ENCODE data around the gene FGL2. TPM values are rescaled to one million over a fixed set of nuclear protein-coding genes. Genes with fewer than 3 reads are reported as not detected.
"Not testable (repeated sequence)": the region's sequence is repeated elsewhere in the genome, so short reads cannot be mapped to it uniquely, and the experiment has no call there.

FGL2 gene
- total and polyA plus RNA-seq, 2 of the 4 experiments (the other 2 are of a cell fraction), result 0.32 to 1.3 TPM

DNA sequence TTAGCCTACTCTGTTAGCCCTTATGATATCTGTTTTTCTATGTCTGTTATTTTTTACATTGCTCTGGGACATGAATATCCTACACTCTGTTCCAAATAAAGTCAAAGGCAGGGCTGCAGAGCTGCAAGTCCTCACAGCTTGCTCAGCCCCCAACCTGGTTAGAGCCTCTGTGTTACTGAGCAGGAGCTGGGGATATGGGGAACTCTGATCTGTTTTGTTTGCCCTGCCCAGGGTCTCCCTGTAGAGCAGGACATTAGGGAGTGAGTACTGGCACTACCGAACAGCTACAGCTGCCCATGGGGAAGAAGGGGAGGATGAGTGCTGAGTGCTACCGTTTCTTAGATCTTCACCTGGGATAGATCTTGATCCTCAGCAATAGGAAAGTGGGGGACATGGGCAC, 32.8 kb upstream of the FGL2 start:
- Histone ChIP-seq H3K36me3 (ENCODE audit: control insufficient read depth, insufficient read depth, low read length) (no peaks in the 10 kb centered on the region; the same call in 1 of the 2 replicates), H2BK15ac (ENCODE audit: low read depth, low read length) (no peak overlapping the region; the same call in 2 of the 3 replicates), H3K4me1 (ENCODE audit: control insufficient read depth, insufficient read depth, low read length) (peaks cover 3% of the 10 kb centered on the region), H3K27me3 (ENCODE audit: control insufficient read depth, insufficient read depth, low read length) (no peaks in the 10 kb centered on the region), H3K9me3 (ENCODE audit: control insufficient read depth, insufficient read depth, low read length) (no peaks in the 10 kb centered on the region), H3K56ac (ENCODE audit: extremely low read depth, insufficient read depth, low read length) (no peak overlapping the region), H2AK9ac (replicated peaks; ENCODE audit: low read depth, low read length, poor library complexity) (no peak overlapping the region), H4K5ac (ENCODE audit: low read depth, low read length) (no peak overlapping the region), H3K14ac (replicated peaks; ENCODE audit: low read depth, low read length) (no peak overlapping the region), H3K4me3 (ENCODE audit: insufficient read depth, low read depth, low read length) (no peak overlapping the region), H2BK5ac (ENCODE audit: low read depth, low read length, poor library complexity, severe bottlenecking) (no peak overlapping the region), H3K9me1 (ENCODE audit: insufficient read depth, low read length) (peaks cover 4% of the 10 kb centered on the region; the same call in 1 of the 2 replicates), H4K91ac (ENCODE audit: insufficient read depth, low read depth, low read length) (peak overlapping the region; percentile 48; the same call in 1 of the 2 replicates), H3K9ac (ENCODE audit: low read depth, low read length) (no peak overlapping the region), H3K23ac (ENCODE audit: low read depth, low read length) (no peak overlapping the region), H2BK120ac (ENCODE audit: low read depth, low read length) (peak overlapping the region; percentile 41; the same call in 1 of the 2 replicates), H4K20me1 (ENCODE audit: insufficient read depth, low read length) (no peaks in the 10 kb centered on the region), H3K18ac (ENCODE audit: low read depth, low read length) (no peak overlapping the region), H4K8ac (ENCODE audit: low read depth in 2 of 2, low read length in 2 of 2) (no peak overlapping the region), H3K4me2 (ENCODE audit: low read depth, low read length) (no peak overlapping the region), H3K4ac (ENCODE audit: low read depth, low read length) (no peak overlapping the region), H3K27ac (ENCODE audit: insufficient read depth, low read length) (no peak overlapping the region), H2AFZ (replicated peaks; ENCODE audit: low read length, poor library complexity) (no peak overlapping the region), H3K79me1 (ENCODE audit: low read depth in 1 of 2, low read length in 2 of 2) (no peaks in the 10 kb centered on the region), H2AK5ac (ENCODE audit: low read depth, low read length) (peak overlapping the region; percentile 39; the same call in 1 of the 2 replicates), H2BK20ac (ENCODE audit: low read depth, low read length) (peak overlapping the region; percentile 47; the same call in 1 of the 2 replicates)
- dilution Hi-C loops (cut with HindIII; ENCODE audit: low sequenced_read_pairs, unreplicated experiment), result no loop called here
- no peak for DNase-seq
- intact Hi-C loops (cut with micrococcal nuclease), result no loop called here
- in situ Hi-C loops (cut with MboI; ENCODE audit: low sequenced_read_pairs), result no loop called here
- ATAC-seq (ENCODE audit: low read depth), result no peak
- POLR2A ChIA-PET (ENCODE audit: unreplicated experiment), result interaction anchor here (0.6 kb wide), 1 partner anchor 28 kb away, joined by 4 read pairs; no protein-coding TSS in a partner anchor
- no CpG with 5 or more reads among the region's 2 CpGs for WGBS, 2 experiments (ENCODE audit: extremely low coverage in 2 of 2, insufficient read length in 1 of 2)
- no peak for TF ChIP-seq SMC3 (IDR thresholded peaks at IDR 0.05; ENCODE audit: low read depth, low read length)
- TF ChIP-seq CEBPB (IDR thresholded peaks at IDR 0.05; ENCODE audit: low read depth, low read length), result no peak
- TF ChIP-seq CHD1 (IDR thresholded peaks at IDR 0.05; ENCODE audit: low read depth, low read length), result no peak
- TF ChIP-seq MAZ (IDR thresholded peaks at IDR 0.05; ENCODE audit: borderline replicate concordance, low read depth, low read length), result no peak
- TF ChIP-seq, protein P1, sequence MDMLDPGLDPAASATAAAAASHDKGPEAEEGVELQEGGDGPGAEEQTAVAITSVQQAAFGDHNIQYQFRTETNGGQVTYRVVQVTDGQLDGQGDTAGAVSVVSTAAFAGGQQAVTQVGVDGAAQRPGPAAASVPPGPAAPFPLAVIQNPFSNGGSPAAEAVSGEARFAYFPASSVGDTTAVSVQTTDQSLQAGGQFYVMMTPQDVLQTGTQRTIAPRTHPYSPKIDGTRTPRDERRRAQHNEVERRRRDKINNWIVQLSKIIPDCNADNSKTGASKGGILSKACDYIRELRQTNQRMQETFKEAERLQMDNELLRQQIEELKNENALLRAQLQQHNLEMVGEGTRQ (IDR thresholded peaks at IDR 0.05; ENCODE audit: low read depth, low read length), result no peak
- CTCF ChIA-PET, result no interaction called here
- no TSS peak for BruUV-seq (replicated peaks)

DNA sequence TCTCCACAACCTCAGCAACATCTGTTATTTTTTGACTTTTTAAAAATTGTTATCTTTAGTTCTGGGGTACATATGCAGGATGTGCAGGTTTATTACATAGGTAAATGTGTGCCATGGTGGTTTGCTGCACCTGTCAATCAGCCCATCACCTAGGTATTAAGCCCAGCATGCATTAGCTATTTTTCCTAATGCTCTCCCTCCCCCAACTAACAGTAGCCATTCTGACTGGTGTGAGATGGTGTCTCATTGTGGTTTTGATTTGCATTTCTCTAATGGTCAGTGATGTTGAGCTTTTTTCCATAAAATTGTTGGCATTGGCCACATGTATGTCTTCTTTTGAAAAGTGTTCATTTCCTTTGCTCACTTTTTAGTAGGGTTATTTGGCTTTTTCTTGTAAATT, 29.2 kb upstream of the FGL2 start:
- dilution Hi-C loops (cut with HindIII; ENCODE audit: low sequenced_read_pairs, unreplicated experiment); H3K27ac ChIP-seq (ENCODE audit: insufficient read depth, low read length); H3K23ac ChIP-seq (ENCODE audit: low read depth, low read length); H3K36me3 ChIP-seq (ENCODE audit: control insufficient read depth, insufficient read depth, low read length); H3K79me1 ChIP-seq (ENCODE audit: low read depth in 1 of 2, low read length in 2 of 2); intact Hi-C loops (cut with micrococcal nuclease); H4K20me1 ChIP-seq (ENCODE audit: insufficient read depth, low read length); H3K4me3 ChIP-seq (ENCODE audit: insufficient read depth, low read depth, low read length); H3K9ac ChIP-seq (ENCODE audit: low read depth, low read length); H4K91ac ChIP-seq (ENCODE audit: insufficient read depth, low read depth, low read length); H3K9me3 ChIP-seq (ENCODE audit: control insufficient read depth, insufficient read depth, low read length); ATAC-seq (ENCODE audit: low read depth); H2AFZ ChIP-seq (replicated peaks; ENCODE audit: low read length, poor library complexity); H3K14ac ChIP-seq (replicated peaks; ENCODE audit: low read depth, low read length); H2BK5ac ChIP-seq (ENCODE audit: low read depth, low read length, poor library complexity, severe bottlenecking); H3K4me2 ChIP-seq (ENCODE audit: low read depth, low read length); in situ Hi-C loops (cut with MboI; ENCODE audit: low sequenced_read_pairs); H3K27me3 ChIP-seq (ENCODE audit: control insufficient read depth, insufficient read depth, low read length); H2BK120ac ChIP-seq (ENCODE audit: low read depth, low read length); H3K56ac ChIP-seq (ENCODE audit: extremely low read depth, insufficient read depth, low read length); H3K9me1 ChIP-seq (ENCODE audit: insufficient read depth, low read length); H3K4me1 ChIP-seq (ENCODE audit: control insufficient read depth, insufficient read depth, low read length); H4K8ac ChIP-seq (ENCODE audit: low read depth in 2 of 2, low read length in 2 of 2); DNase-seq; H2BK20ac ChIP-seq (ENCODE audit: low read depth, low read length); BruUV-seq (replicated peaks); H2BK15ac ChIP-seq (ENCODE audit: low read depth, low read length); H3K4ac ChIP-seq (ENCODE audit: low read depth, low read length); POLR2A ChIA-PET (ENCODE audit: unreplicated experiment); H3K18ac ChIP-seq (ENCODE audit: low read depth, low read length); H2AK5ac ChIP-seq (ENCODE audit: low read depth, low read length); H4K5ac ChIP-seq (ENCODE audit: low read depth, low read length); H2AK9ac ChIP-seq (replicated peaks; ENCODE audit: low read depth, low read length, poor library complexity): not testable (repeated sequence)
- CTCF ChIA-PET, result interaction anchor here (0.7 kb wide), 1 partner anchor 11 kb away, joined by 3 read pairs; no protein-coding TSS in a partner anchor

Data from IMR-90 (cell line).